ENCODE measurements around the gene UBALD2.

Gene UBALD2

GRCh38 chr17:76267051-76267576 is 2.0 kb downstream of the UBALD2 start:
- DNase-seq (ENCODE audit: low read depth): peak; percentile 29
- no peak for TF ChIP-seq CTCF (IDR thresholded peaks at IDR 0.05; ENCODE audit: insufficient read depth, low read depth, low read length, missing control alignments)
- peak overlapping the region; percentile 95 for H3K4me3 ChIP-seq (ENCODE audit: low read depth, low read length)

- H3K4me3 ChIP-seq (ENCODE audit: low read depth, low read length): peak overlapping the region; percentile 95
- DNase-seq (ENCODE audit: low read depth): peak; percentile 59
Measured at GRCh38 chr17:76267581-76268001, 2.4 kb downstream of the UBALD2 start.

- peak overlapping the region; percentile 95 for H3K4me3 ChIP-seq (ENCODE audit: low read depth, low read length)
- DNase-seq (ENCODE audit: low read depth): peak; percentile 92
- TF ChIP-seq CTCF (IDR thresholded peaks at IDR 0.05; ENCODE audit: insufficient read depth, low read depth, low read length, missing control alignments): no peak
Measured at GRCh38 chr17:76268015-76268749, 3.0 kb downstream of the UBALD2 start.

GRCh38 chr17:76268991-76269981 is 4.1 kb downstream of the UBALD2 start:
- H3K4me3 ChIP-seq (ENCODE audit: low read depth, low read length): peak overlapping the region; percentile 95

GRCh38 chr17:76270127-76270592 is 5.0 kb downstream of the UBALD2 start:
- H3K4me3 ChIP-seq (ENCODE audit: low read depth, low read length): peak overlapping the region; percentile 95
- peak; percentile 87 for DNase-seq (ENCODE audit: low read depth)
- TF ChIP-seq CTCF (IDR thresholded peaks at IDR 0.05; ENCODE audit: insufficient read depth, low read depth, low read length, missing control alignments): no peak

More at GRCh38 chr17:76268991-76269981, 4.1 kb downstream of the UBALD2 start:
- no peak for TF ChIP-seq CTCF (IDR thresholded peaks at IDR 0.05; ENCODE audit: insufficient read depth, low read depth, low read length, missing control alignments)
- DNase-seq (ENCODE audit: low read depth): peak; percentile 57

GRCh38 chr17:76270770-76271668 is 5.9 kb downstream of the UBALD2 start:
- TF ChIP-seq CTCF (IDR thresholded peaks at IDR 0.05; ENCODE audit: insufficient read depth, low read depth, low read length, missing control alignments): no peak
- DNase-seq (ENCODE audit: low read depth): peak; percentile 75
- peak overlapping the region; percentile 95 for H3K4me3 ChIP-seq (ENCODE audit: low read depth, low read length)
